ENCODE measurements around the gene PRRG4.

- TF ChIP-seq CTCF (conservative IDR thresholded peaks at IDR 0.05; ENCODE audit: low read length): no peak
- TF ChIP-seq EZH2phosphoT487 (IDR thresholded peaks at IDR 0.05; ENCODE audit: borderline replicate concordance): no peak
Observed at GRCh38 chr11:32902089-32902665, 72.5 kb downstream of the PRRG4 start.
